Suprapubic skin (tissue), 4 donors: ENCODE results near the gene MAN1C1. TPM values are rescaled to one million over a fixed set of nuclear protein-coding genes. Genes with fewer than 3 reads are reported as not detected.

Source experiments
- DNase-seq, 2 donors: peaks; one replicate each; pipeline ENCODE4 v3.0.0-alpha.2; 2019; ENCODE audit warnings: low spot score in 2 of 2
- H3K27ac ChIP-seq: fragments of 200-600 bp; sonication (generic); one replicate; pipeline ENCODE4 v1.5.1; 2019
- H3K27me3 ChIP-seq: fragments of 200-600 bp; sonication (generic); one replicate; pipeline ENCODE4 v1.5.1; 2019
- H3K36me3 ChIP-seq: fragments of 200-600 bp; sonication (generic); one replicate; pipeline ENCODE4 v1.5.1; 2019
- H3K4me1 ChIP-seq: fragments of 200-600 bp; sonication (generic); one replicate; pipeline ENCODE4 v1.5.1; 2019
- H3K4me3 ChIP-seq: fragments of 200-600 bp; sonication (generic); one replicate; pipeline ENCODE4 v1.5.1; 2019; ENCODE audit warnings: mild to moderate bottlenecking
- H3K9me3 ChIP-seq: fragments of 200-600 bp; sonication (generic); one replicate; pipeline ENCODE4 v1.5.1; 2019
- CTCF ChIP-seq, 2 donors: fragments of 200-600 bp in 1 of 2; fragments of 450-650 bp in 1 of 2; sonication (generic) in 1 of 2; IDR thresholded peaks; one replicate each; pipeline ENCODE4 v1.5.1; 2016 to 2019; ENCODE audit warnings: antibody characterized with exemption in 2 of 2, mild to moderate bottlenecking in 1 of 2, moderate library complexity in 1 of 2
- EP300 ChIP-seq: sonication (generic); formaldehyde crosslinking; IDR thresholded peaks from one replicate; pipeline ENCODE4 v1.6.1; 2017; ENCODE audit warnings: antibody characterized with exemption
- POLR2A ChIP-seq, 2 donors: fragments of 450-650 bp; IDR thresholded peaks; one replicate each; pipeline ENCODE4 v1.6.1; 2017; ENCODE audit warnings: antibody characterized with exemption in 2 of 2, mild to moderate bottlenecking in 2 of 2, moderate library complexity in 2 of 2
- POLR2AphosphoS5 ChIP-seq, 3 donors: sonication (generic); formaldehyde crosslinking; IDR thresholded peaks; one replicate each; pipeline ENCODE4 v1.6.1; 2017; ENCODE audit warnings: antibody characterized with exemption in 3 of 3
- WGBS: methylation state at CpG from one replicate; pipeline ENCODE4 v1.1.5; 2018; 5-methylcytosine and 5-hydroxymethylcytosine counted together
- total RNA-seq, 4 donors: library from RNA; depleted of rRNA; stranded (reverse); fragments of >200 nt; gene quantifications; one replicate each; pipeline ENCODE4 v1.1.0, GENCODE V29; 2016

Gene MAN1C1
- total RNA-seq, 4 donors from 2014 or later = 7.3 to 15.2 (median 8.0) TPM

GRCh38 chr1:25782608-25783201, 166.1 kb downstream of the MAN1C1 start:
- Histone ChIP-seq H3K27me3 (no peaks in the 10 kb centered on the region), H3K27ac (no peak overlapping the region), H3K4me1 (peaks cover 12% of the 10 kb centered on the region), H3K4me3 (no peak overlapping the region), H3K36me3 (peaks cover 4% of the 10 kb centered on the region), H3K9me3 (no peaks in the 10 kb centered on the region)
- WGBS = 66% methylated on average over 12 of the region's 18 CpGs
- TF ChIP-seq POLR2AphosphoS5 (IDR thresholded peaks at IDR 0.05) = no peak
- DNase-seq = no peak

- H3K36me3 ChIP-seq = peaks cover 4% of the 10 kb centered on the region
- H3K4me3 ChIP-seq = no peak overlapping the region
- 78% methylated on average over 9 of the region's 9 CpGs for WGBS
- no peak overlapping the region for H3K27ac ChIP-seq
- peaks cover 12% of the 10 kb centered on the region for H3K4me1 ChIP-seq
- H3K27me3 ChIP-seq = no peaks in the 10 kb centered on the region
- no peaks in the 10 kb centered on the region for H3K9me3 ChIP-seq
- TF ChIP-seq POLR2AphosphoS5 (IDR thresholded peaks at IDR 0.05) (no peak), EP300 (no peak), CTCF (IDR thresholded peaks at IDR 0.05) (no peak), POLR2A (IDR thresholded peaks at IDR 0.05) (no peak)
- DNase-seq = no peak
Observed at GRCh38 chr1:25784575-25785051, 168.0 kb downstream of the MAN1C1 start.

- WGBS = 67% methylated on average over 10 of the region's 10 CpGs
- Histone ChIP-seq H3K4me3 (no peak overlapping the region), H3K4me1 (peaks cover 12% of the 10 kb centered on the region), H3K27me3 (no peaks in the 10 kb centered on the region), H3K9me3 (no peaks in the 10 kb centered on the region), H3K36me3 (peaks cover 4% of the 10 kb centered on the region), H3K27ac (no peak overlapping the region)
- no peak for DNase-seq
- TF ChIP-seq CTCF (IDR thresholded peaks at IDR 0.05) = no peak
- TF ChIP-seq EP300 = no peak
- no peak for TF ChIP-seq POLR2AphosphoS5 (IDR thresholded peaks at IDR 0.05)
- no peak for TF ChIP-seq POLR2A (IDR thresholded peaks at IDR 0.05)
Observed at GRCh38 chr1:25785333-25786067, 168.9 kb downstream of the MAN1C1 start.

- TF ChIP-seq POLR2A (IDR thresholded peaks at IDR 0.05) (no peak), EP300 (no peak), POLR2AphosphoS5 (IDR thresholded peaks at IDR 0.05) (no peak), CTCF (IDR thresholded peaks at IDR 0.05) (no peak)
- no peaks in the 10 kb centered on the region for H3K9me3 ChIP-seq
- H3K27ac ChIP-seq = no peak overlapping the region
- no peak for DNase-seq
- H3K4me1 ChIP-seq = peaks cover 12% of the 10 kb centered on the region
- H3K36me3 ChIP-seq = peaks cover 4% of the 10 kb centered on the region
- H3K27me3 ChIP-seq = no peaks in the 10 kb centered on the region
- H3K4me3 ChIP-seq = no peak overlapping the region
- WGBS = 52% methylated on average over 11 of the region's 11 CpGs
Observed at GRCh38 chr1:25786887-25787759, 170.5 kb downstream of the MAN1C1 start.

- Histone ChIP-seq H3K9me3 (no peaks in the 10 kb centered on the region), H3K4me3 (no peak overlapping the region), H3K27me3 (no peaks in the 10 kb centered on the region), H3K36me3 (peaks cover 4% of the 10 kb centered on the region), H3K27ac (no peak overlapping the region), H3K4me1 (peaks cover 12% of the 10 kb centered on the region)
- no peak for DNase-seq
- 79% methylated on average over 5 of the region's 5 CpGs for WGBS
- TF ChIP-seq POLR2A (IDR thresholded peaks at IDR 0.05) (no peak), CTCF (IDR thresholded peaks at IDR 0.05) (no peak), POLR2AphosphoS5 (IDR thresholded peaks at IDR 0.05) (no peak), EP300 (no peak)
Observed at GRCh38 chr1:25787760-25788166, 171.2 kb downstream of the MAN1C1 start.
